H9 (cell line): ENCODE results near the gene FMO5. TPM values are rescaled to one million over a fixed set of nuclear protein-coding genes. Genes with fewer than 3 reads are reported as not detected.

Experiments used
- DNase-seq: peaks from one replicate; pipeline ENCODE4 v3.0.0-alpha.2; 2017
- H2AFZ ChIP-seq: one replicate; pipeline ENCODE4 v1.6.1; 2013; ENCODE audit warnings: mild to moderate bottlenecking, low read length, control low read depth, moderate library complexity
- H2AK5ac ChIP-seq: 2 replicates; pipeline ENCODE4 v1.6.1; 2013; ENCODE audit warnings: low read length, control low read depth, mixed read lengths; ENCODE audit not compliant: insufficient read length
- H2BK120ac ChIP-seq: one replicate; pipeline ENCODE4 v1.6.1; 2013; ENCODE audit warnings: low read depth, mild to moderate bottlenecking, low read length, control low read depth, inconsistent platforms; ENCODE audit not compliant: poor library complexity, severe bottlenecking
- H2BK12ac ChIP-seq: 2 replicates; pipeline ENCODE4 v1.6.1; 2013; ENCODE audit warnings: low read length, control low read depth, mixed read lengths, low read depth; ENCODE audit not compliant: insufficient read length
- H2BK15ac ChIP-seq: 2 replicates; pipeline ENCODE4 v1.6.1; 2013; ENCODE audit warnings: low read depth, low read length, control low read depth
- H2BK20ac ChIP-seq: one replicate; pipeline ENCODE4 v1.6.1; 2013; ENCODE audit warnings: low read depth, mild to moderate bottlenecking, low read length, control low read depth, inconsistent platforms; ENCODE audit not compliant: poor library complexity, severe bottlenecking
- H2BK5ac ChIP-seq: 2 replicates; pipeline ENCODE4 v1.6.1; 2013; ENCODE audit warnings: low read length, control low read depth, mixed read lengths; ENCODE audit not compliant: insufficient read length
- H3K14ac ChIP-seq: 2 replicates; pipeline ENCODE4 v1.6.1; 2013; ENCODE audit warnings: low read length, control low read depth; ENCODE audit not compliant: insufficient read depth
- H3K18ac ChIP-seq: 2 replicates; pipeline ENCODE4 v1.6.1; 2013; ENCODE audit warnings: low read depth, mild to moderate bottlenecking, mixed read lengths, low read length, control low read depth; ENCODE audit not compliant: insufficient read length
- H3K23ac ChIP-seq: 2 replicates; pipeline ENCODE4 v1.6.1; 2013; ENCODE audit warnings: low read length, control low read depth, mixed read lengths, low read depth; ENCODE audit not compliant: insufficient read length
- H3K23me2 ChIP-seq: 2 replicates; pipeline ENCODE4 v1.6.1; 2013; ENCODE audit warnings: low read depth, mild to moderate bottlenecking, mixed read lengths, low read length, control low read depth; ENCODE audit not compliant: insufficient read length, poor library complexity, severe bottlenecking
- H3K27ac ChIP-seq: 2 replicates; pipeline ENCODE4 v1.5.1; 2013; ENCODE audit warnings: low read length, control low read depth, mixed read lengths, low read depth; ENCODE audit not compliant: insufficient read length
- H3K27me3 ChIP-seq: 2 replicates; pipeline ENCODE4 v1.6.1; 2013; ENCODE audit warnings: low read length, control low read depth, inconsistent platforms; ENCODE audit not compliant: insufficient read depth
- H3K4ac ChIP-seq: 2 replicates; pipeline ENCODE4 v1.6.1; 2013; ENCODE audit warnings: low read depth, mild to moderate bottlenecking, control low read depth, inconsistent platforms, low read length, moderate library complexity
- H3K4me1 ChIP-seq: 2 replicates; pipeline ENCODE4 v1.6.1; 2013; ENCODE audit warnings: low read length, control low read depth, inconsistent platforms; ENCODE audit not compliant: insufficient read depth
- H3K4me2 ChIP-seq: 2 replicates; pipeline ENCODE4 v1.6.1; 2013; ENCODE audit warnings: low read length, control low read depth, mixed read lengths; ENCODE audit not compliant: insufficient read length, insufficient read depth
- H3K56ac ChIP-seq: 2 replicates; pipeline ENCODE4 v1.6.1; 2013; ENCODE audit warnings: low read depth, mild to moderate bottlenecking, mixed read lengths, low read length, control low read depth; ENCODE audit not compliant: insufficient read length
- H3K79me1 ChIP-seq: 2 replicates; pipeline ENCODE4 v1.6.1; 2013; ENCODE audit warnings: low read depth, mild to moderate bottlenecking, moderate library complexity, low read length, control low read depth, inconsistent platforms; ENCODE audit not compliant: insufficient read depth, poor library complexity, severe bottlenecking
- H3K79me2 ChIP-seq: 2 replicates; pipeline ENCODE4 v1.6.1; 2013; ENCODE audit warnings: low read length, control low read depth, inconsistent platforms; ENCODE audit not compliant: insufficient read depth
- H3K9ac ChIP-seq: 2 replicates; pipeline ENCODE4 v1.6.1; 2013; ENCODE audit warnings: low read length, control low read depth, mixed read lengths; ENCODE audit not compliant: insufficient read length; ENCODE audit errors: extremely low read depth
- H3K9me3 ChIP-seq: one replicate; pipeline ENCODE4 v1.6.1; 2013; ENCODE audit warnings: low read depth, low read length, inconsistent platforms; ENCODE audit not compliant: control insufficient read depth
- H3T11ph ChIP-seq: one replicate; pipeline ENCODE4 v1.6.1; 2013; ENCODE audit warnings: mild to moderate bottlenecking, low read length, control low read depth, inconsistent platforms
- H4K20me1 ChIP-seq: one replicate; pipeline ENCODE4 v1.6.1; 2013; ENCODE audit not compliant: control insufficient read depth, insufficient read length, insufficient read depth
- H4K5ac ChIP-seq: 2 replicates; pipeline ENCODE4 v1.6.1; 2013; ENCODE audit warnings: low read depth, mild to moderate bottlenecking, mixed read lengths, low read length, control low read depth; ENCODE audit not compliant: insufficient read length
- H4K8ac ChIP-seq: replicated peaks from 2 replicates; pipeline ENCODE4 v1.6.1; 2013; ENCODE audit warnings: low read length, control low read depth, mixed read lengths, low read depth; ENCODE audit not compliant: insufficient read length
- H4K91ac ChIP-seq: 2 replicates; pipeline ENCODE4 v1.6.1; 2013; ENCODE audit warnings: low read depth, mild to moderate bottlenecking, moderate library complexity, mixed read lengths, low read length, control low read depth; ENCODE audit not compliant: insufficient read length
- H3K27ac Mint-ChIP-seq, 3 experiments: 2 replicates in 2 of 3; 3 replicates in 1 of 3; pipeline ENCODE4 v1.8.0; 2020 to 2021; ENCODE audit warnings: mixed read lengths in 3 of 3, mild to moderate bottlenecking in 1 of 3, moderate library complexity in 1 of 3
- H3K27me3 Mint-ChIP-seq: 2 replicates; pipeline ENCODE4 v1.8.0; 2021; ENCODE audit warnings: low read depth, mild to moderate bottlenecking, moderate library complexity, mixed read lengths
- H3K36me3 Mint-ChIP-seq, 3 experiments: 2 replicates in 2 of 3; 3 replicates in 1 of 3; pipeline ENCODE4 v1.8.0; 2020 to 2021; ENCODE audit warnings: low read depth in 3 of 3, mixed read lengths in 3 of 3; ENCODE audit not compliant: insufficient read depth in 1 of 3
- H3K4me1 Mint-ChIP-seq, 2 experiments: 2 replicates each; pipeline ENCODE4 v1.8.0; 2020; ENCODE audit warnings: mixed read lengths in 2 of 2
- H3K4me3 Mint-ChIP-seq, 2 experiments: 2 replicates in 1 of 2; 3 replicates in 1 of 2; pipeline ENCODE4 v1.8.0; 2020 to 2021; ENCODE audit warnings: mild to moderate bottlenecking in 2 of 2, mixed read lengths in 2 of 2, moderate library complexity in 1 of 2
- H3K9me3 Mint-ChIP-seq, 2 experiments: 2 replicates in 1 of 2; 3 replicates in 1 of 2; pipeline ENCODE4 v1.8.0; 2020; ENCODE audit warnings: mild to moderate bottlenecking in 2 of 2, mixed read lengths in 2 of 2, moderate library complexity in 1 of 2
- WGBS: extraction: QIAGEN DNeasy Blood & Tissue Kit; methylation state at CpG from one replicate; pipeline ENCODE4 v1.1.7; 2013; ENCODE audit warnings: missing lambda C conversion rate, low lambda C conversion rate, mixed read lengths; ENCODE audit not compliant: insufficient read length; ENCODE audit errors: extremely low coverage; 5-methylcytosine and 5-hydroxymethylcytosine counted together
- total RNA-seq: library from RNA; stranded (reverse); gene quantifications from 2 replicates; pipeline ENCODE4 v1.2.1, GENCODE V29; 2021
- TF ChIP-seq, protein P1 (sequence below): fragments of 200-600 bp; sonication (generic); conservative IDR thresholded peaks from 3 replicates; pipeline ENCODE4 v1.8.0; 2021; ENCODE audit warnings: antibody characterized with exemption, mild to moderate bottlenecking

The FMO5 gene
- total RNA-seq, 1 experiment from 2014 or later: 0.61 TPM

DNA sequence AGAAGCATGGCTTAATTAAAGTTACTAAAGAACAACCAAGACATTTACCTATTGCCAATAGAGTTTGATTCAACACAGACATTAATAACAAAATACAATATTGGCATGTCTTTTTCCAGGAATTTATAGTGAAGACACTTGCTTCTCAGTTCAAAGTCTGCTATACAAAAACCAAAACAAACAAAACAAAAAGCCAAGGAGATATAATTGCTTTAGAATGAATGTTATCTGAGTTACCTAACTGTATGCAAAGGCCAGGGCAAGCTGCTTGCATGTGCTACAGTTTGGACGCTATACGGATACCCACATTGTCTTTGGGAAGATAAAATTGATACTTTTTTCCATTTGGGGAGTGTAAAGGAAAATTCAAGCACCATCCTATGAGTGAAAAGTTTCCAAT, 13.6 kb downstream of the FMO5 start:
- no CpG with 5 or more reads among the region's 2 CpGs for WGBS
- peaks cover 2 to 4% of the 10 kb centered on the region in 2 experiments; a peak in 1 of 4 replicates for H3K4me1 Mint-ChIP-seq
- H3K27me3 ChIP-seq: no peaks in the 10 kb centered on the region

More for the DNA sequence above, 13.6 kb downstream of the FMO5 start:
- H3K23me2 ChIP-seq: no peaks in the 10 kb centered on the region
- Mint-ChIP-seq H3K36me3 (no peaks in the 10 kb centered on the region; a peak in 1 of 7 replicates), H3K4me3 (no peak overlapping the region), H3K27ac (no peak overlapping the region), H3K27me3 (no peaks in the 10 kb centered on the region; the same call in 1 of the 2 replicates), H3K9me3 (no peaks in the 10 kb centered on the region)
- no peaks in the 10 kb centered on the region for H3K9me3 ChIP-seq
- no peak overlapping the region for H2AK5ac ChIP-seq
- H3T11ph ChIP-seq: no peak overlapping the region
- H3K4ac ChIP-seq: no peak overlapping the region
- no peak overlapping the region for H3K23ac ChIP-seq
- no peak overlapping the region for H3K27ac ChIP-seq
- H3K79me1 ChIP-seq: no peaks in the 10 kb centered on the region
- H3K14ac ChIP-seq: no peak overlapping the region
- H4K8ac ChIP-seq: no peak overlapping the region
- H4K91ac ChIP-seq: no peak overlapping the region
- H3K4me1 ChIP-seq: no peaks in the 10 kb centered on the region
- no peak overlapping the region for H3K56ac ChIP-seq
- H3K79me2 ChIP-seq: no peaks in the 10 kb centered on the region
- H3K4me2 ChIP-seq: no peak overlapping the region
- H3K18ac ChIP-seq: no peak overlapping the region
- no peak for DNase-seq
- H2BK5ac ChIP-seq: no peak overlapping the region
- H2AFZ ChIP-seq: no peak overlapping the region
- no peak overlapping the region for H3K9ac ChIP-seq
- no peak overlapping the region for H4K5ac ChIP-seq
- H4K20me1 ChIP-seq: no peaks in the 10 kb centered on the region
- no peak overlapping the region for H2BK20ac ChIP-seq
- H2BK120ac ChIP-seq: no peak overlapping the region
- H2BK15ac ChIP-seq: no peak overlapping the region
- no peak overlapping the region for H2BK12ac ChIP-seq
- TF ChIP-seq, protein P1, sequence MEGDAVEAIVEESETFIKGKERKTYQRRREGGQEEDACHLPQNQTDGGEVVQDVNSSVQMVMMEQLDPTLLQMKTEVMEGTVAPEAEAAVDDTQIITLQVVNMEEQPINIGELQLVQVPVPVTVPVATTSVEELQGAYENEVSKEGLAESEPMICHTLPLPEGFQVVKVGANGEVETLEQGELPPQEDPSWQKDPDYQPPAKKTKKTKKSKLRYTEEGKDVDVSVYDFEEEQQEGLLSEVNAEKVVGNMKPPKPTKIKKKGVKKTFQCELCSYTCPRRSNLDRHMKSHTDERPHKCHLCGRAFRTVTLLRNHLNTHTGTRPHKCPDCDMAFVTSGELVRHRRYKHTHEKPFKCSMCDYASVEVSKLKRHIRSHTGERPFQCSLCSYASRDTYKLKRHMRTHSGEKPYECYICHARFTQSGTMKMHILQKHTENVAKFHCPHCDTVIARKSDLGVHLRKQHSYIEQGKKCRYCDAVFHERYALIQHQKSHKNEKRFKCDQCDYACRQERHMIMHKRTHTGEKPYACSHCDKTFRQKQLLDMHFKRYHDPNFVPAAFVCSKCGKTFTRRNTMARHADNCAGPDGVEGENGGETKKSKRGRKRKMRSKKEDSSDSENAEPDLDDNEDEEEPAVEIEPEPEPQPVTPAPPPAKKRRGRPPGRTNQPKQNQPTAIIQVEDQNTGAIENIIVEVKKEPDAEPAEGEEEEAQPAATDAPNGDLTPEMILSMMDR: no peak
